GM18517 (cell line): Measurements from ENCODE around the gene HERPUD1.
"Not testable (repeated sequence)": the region's sequence is repeated elsewhere in the genome, so short reads cannot be mapped to it uniquely, and the experiment has no call there.

Source experiments
- ATAC-seq: cut with Tn5 transposase; IDR thresholded peaks from one replicate; pipeline ENCODE4 v1.9.1; 2021; ENCODE audit warnings: mild to moderate bottlenecking, moderate library complexity; ENCODE audit not compliant: unreplicated experiment

HERPUD1 gene

GRCh38 chr16:56933828-56934598, 2.1 kb downstream of the HERPUD1 start:
- ATAC-seq: no peak

GRCh38 chr16:56934599-56935145, 2.7 kb downstream of the HERPUD1 start:
- not testable (repeated sequence) for ATAC-seq

- ATAC-seq: no peak
These were observed 3.3 kb downstream of the HERPUD1 start for GRCh38 chr16:56935201-56935600.

- no peak for ATAC-seq
These were observed 4.5 kb downstream of the HERPUD1 start for GRCh38 chr16:56936491-56936890.

- no peak for ATAC-seq
These were observed 5.0 kb downstream of the HERPUD1 start for GRCh38 chr16:56936950-56937349.

- ATAC-seq: no peak
These were observed 6.9 kb downstream of the HERPUD1 start for GRCh38 chr16:56938664-56939513.

- no peak for ATAC-seq
These were observed 7.9 kb downstream of the HERPUD1 start for GRCh38 chr16:56939801-56940200.

- ATAC-seq: no peak
These were observed 9.2 kb downstream of the HERPUD1 start for GRCh38 chr16:56941092-56941491.

GRCh38 chr16:56941856-56942331, 10.0 kb downstream of the HERPUD1 start:
- ATAC-seq: no peak

- no peak for ATAC-seq
These were observed 11.9 kb downstream of the HERPUD1 start for GRCh38 chr16:56943761-56944375.

GRCh38 chr16:56944954-56945839, 13.3 kb downstream of the HERPUD1 start:
- no peak for ATAC-seq

- ATAC-seq: no peak
These were observed 14.0 kb downstream of the HERPUD1 start for GRCh38 chr16:56945847-56946527.

- no peak for ATAC-seq
These were observed 15.0 kb downstream of the HERPUD1 start for GRCh38 chr16:56946767-56947603.

GRCh38 chr16:56947604-56947995, 15.7 kb downstream of the HERPUD1 start:
- ATAC-seq: no peak

GRCh38 chr16:56948234-56948633, 16.3 kb downstream of the HERPUD1 start:
- no peak for ATAC-seq

- ATAC-seq: no peak
These were observed 18.1 kb downstream of the HERPUD1 start for GRCh38 chr16:56950051-56950450.

- ATAC-seq: no peak
These were observed 18.5 kb downstream of the HERPUD1 start for GRCh38 chr16:56950455-56950854.

GRCh38 chr16:56950881-56951771, 19.2 kb downstream of the HERPUD1 start:
- peak; percentile 58 for ATAC-seq
